GM19324 (cell line): Measurements from ENCODE around the gene SIGLEC1.

Source experiments
- ATAC-seq: cut with Tn5 transposase; IDR thresholded peaks from one replicate; pipeline ENCODE4 v1.9.1; 2021; ENCODE audit warnings: mild to moderate bottlenecking, moderate library complexity; ENCODE audit not compliant: unreplicated experiment, low FRiP score

SIGLEC1 gene

GRCh38 chr20:3744806-3745685 is 32.6 kb upstream of the SIGLEC1 start:
- no peak for ATAC-seq

- no peak for ATAC-seq
Observed at GRCh38 chr20:3744037-3744436, 31.6 kb upstream of the SIGLEC1 start.

DNA sequence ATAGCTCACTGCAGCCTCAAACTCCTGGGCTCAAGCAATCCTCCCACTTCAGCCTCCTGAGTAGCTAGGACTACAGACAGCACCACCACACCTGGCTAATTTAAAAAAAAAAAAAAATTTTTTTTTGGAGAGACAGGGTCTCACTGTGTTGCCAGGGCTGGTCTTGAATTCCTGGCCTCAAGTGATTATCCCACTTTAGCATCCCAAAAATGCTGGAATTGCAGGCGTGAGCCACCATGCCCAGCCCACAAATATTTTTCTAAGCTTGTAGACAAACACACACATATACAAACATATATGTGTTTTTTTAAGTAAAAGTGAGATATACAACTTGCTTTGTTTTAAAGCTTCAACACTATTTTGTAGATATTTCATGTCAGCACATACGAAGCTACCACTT is 30.9 kb upstream of the SIGLEC1 start:
- no peak for ATAC-seq

- no peak for ATAC-seq
Observed at GRCh38 chr20:3741836-3742458, 29.5 kb upstream of the SIGLEC1 start.

DNA sequence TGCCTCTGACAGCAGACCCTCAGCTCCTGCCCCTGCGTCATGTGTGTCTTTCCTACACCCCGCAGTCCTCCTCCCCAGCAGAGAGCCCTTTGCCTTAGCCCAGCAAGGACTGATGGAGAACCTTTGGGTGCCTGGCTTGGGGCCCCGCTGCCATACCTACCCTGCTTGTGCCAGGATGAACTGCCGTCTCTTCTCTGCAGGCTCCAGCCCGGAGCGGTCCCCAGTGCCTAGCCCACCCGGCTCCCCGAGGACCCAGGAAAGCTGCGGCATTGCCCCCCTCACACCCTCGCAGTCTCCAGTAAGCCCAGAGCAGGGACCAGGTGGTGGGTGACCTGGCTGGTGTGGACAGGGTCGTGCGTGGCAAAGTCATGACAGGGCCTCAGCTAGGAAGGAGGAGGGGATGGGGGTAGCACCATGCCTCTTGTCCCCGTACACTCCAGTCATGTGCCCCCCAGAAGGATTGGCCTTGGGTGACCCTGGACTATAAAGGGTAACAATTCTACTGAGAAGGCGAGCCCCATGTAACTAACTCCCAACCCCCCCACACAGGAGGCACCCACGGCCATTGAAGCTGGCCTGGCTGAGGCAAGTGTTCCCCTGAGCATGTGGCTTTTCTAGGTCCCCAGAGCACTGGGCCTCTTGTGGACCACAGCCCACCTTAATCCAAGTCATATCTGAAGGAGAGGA is 28.4 kb upstream of the SIGLEC1 start:
- ATAC-seq, result no peak

DNA sequence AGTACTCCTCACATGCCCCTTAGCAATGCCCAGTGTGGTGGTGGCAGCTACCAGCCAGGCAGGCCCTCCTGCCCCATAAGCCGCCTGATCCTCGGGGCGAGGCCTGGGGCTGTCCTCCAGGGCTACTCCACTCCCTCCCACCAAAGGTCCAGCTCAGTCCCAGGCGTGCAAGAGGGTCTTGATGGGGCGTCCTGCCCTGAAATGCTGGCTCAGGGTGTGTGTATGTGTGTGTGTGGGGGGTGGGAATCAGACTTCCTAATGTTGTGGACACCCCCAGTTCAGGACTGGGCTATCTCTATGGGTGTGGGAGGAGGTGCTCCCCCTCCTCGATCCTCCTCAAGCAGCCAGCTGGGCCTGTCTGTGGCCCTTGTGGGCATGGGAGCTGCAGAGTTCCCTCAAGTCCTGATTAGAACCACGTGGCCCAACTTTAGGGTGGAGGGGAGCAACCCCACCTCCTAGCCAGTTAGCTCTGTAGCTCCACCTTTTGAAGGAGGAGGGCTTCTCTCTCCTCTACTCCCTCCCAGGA is 27.6 kb upstream of the SIGLEC1 start:
- ATAC-seq, result no peak

DNA sequence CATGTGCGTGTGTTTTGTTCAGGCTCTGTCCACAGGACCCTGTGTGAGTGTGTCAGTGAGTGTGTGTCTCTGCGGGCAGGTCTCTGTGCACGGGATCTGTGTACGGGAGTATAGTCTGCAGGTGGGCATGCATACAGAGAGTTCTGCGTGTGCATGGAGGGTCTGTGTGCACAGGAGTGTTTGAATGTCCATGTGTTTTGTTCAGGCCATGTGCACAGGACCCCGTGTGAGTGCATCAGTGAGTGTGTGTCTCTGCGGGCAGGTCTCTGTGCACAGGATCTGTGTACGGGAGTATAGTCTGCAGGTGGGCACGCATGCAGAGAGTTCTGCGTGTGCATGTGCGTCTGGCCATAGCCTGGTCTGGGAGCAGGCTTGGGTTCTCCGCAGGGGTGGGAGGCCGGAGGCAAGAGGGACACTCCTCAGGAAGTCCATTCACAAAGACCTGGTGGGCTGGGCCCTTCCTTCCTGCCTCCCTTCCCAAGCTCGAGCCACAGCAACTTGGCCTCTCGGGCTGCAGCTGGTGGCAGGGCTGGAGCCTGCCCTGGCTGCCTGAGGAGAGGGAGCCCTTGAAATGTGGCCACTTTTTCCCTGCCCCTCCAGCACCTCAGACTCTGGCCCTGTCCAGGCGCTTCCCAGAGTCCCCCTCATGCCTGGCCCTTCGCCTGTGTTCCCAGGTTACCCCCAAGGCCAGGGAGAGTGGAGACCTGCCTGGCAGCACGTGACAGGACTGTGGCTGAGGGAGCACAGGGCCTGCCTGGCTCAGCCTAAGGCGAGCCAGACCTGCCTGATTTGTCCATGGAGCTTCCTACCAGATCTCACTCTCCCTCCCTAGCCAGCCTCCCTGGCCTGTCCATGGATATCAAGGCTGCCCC is 26.9 kb upstream of the SIGLEC1 start:
- ATAC-seq, result no peak

DNA sequence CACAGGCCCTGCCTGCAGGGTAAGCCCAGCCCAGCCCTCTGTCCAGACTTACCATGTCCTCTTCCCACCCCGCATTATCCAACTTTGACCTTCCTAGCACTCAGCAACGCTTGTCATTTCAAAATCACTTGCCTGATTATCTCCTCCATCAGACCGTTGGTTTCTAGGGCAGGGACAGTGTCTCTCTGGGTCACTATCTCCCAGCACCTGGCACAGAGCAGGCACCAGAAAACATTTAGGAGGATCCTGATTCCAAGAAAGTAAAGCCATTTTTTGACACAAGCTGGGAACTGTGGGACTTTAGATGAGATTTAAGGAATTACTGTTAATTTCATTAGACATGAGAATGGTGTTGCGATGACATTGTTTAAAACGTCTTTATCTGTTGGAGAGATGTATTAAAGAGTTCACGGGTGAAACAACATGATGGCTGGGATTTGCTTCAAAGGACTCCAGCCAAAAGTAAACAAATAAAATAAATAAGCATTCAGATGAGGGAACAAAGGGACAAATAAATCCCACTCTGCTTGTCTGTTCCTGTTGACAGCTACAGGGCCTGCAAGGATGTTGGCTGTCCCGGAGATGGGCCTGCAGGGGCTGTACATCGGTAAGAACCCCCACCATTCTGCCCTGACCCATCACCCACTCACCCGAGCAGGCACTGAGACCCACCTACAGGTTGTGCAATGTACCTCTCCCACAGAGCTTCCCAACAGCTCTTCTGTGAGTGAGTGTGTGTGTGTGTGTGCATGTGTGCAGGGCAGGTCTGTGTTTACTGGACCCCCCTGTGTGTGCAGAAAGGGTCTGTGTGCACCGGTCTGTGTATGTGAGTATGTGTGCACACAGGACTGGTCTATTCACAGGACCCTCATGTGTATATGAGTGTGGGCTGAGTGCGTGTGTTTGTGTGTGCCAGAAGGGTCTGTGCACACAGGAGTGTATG is 26.0 kb upstream of the SIGLEC1 start:
- ATAC-seq, result no peak

GRCh38 chr20:3735768-3736167 is 23.4 kb upstream of the SIGLEC1 start:
- no peak for ATAC-seq

DNA sequence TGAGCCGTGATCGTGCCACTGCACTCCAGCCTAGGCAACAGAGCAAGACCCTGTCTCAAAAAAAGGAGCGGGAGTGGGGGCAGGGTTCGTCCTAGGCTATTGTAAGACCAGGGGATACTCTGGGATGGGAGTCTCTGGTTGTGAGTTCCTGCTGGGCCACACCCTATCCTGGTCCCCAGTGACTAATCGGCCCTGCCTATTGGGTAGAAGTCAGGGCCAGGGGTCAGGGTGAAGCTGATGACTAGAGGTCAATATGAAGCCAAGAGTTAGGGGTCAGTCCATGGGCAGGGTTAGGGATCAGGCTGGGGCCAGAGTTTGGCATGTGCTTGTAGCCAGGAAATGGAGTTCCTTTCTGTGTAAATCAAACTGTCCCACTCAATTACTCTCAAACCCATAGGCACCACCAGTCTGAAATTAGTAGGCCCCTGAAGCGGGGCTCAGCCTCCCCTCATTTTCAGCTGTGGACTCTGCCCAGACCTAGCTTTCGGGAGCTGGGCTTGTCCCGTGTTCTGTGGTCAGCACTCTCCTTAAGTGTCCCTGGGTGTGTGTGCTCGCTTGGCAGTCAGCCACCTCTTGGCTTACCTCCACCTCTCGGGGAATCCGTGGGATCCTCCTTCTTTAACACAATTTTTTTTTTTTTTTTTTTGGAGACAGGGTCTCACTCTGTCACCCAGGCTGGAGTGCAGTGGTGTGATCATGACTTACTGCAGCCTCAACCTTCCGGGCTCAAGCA is 21.9 kb upstream of the SIGLEC1 start:
- ATAC-seq, result no peak

DNA sequence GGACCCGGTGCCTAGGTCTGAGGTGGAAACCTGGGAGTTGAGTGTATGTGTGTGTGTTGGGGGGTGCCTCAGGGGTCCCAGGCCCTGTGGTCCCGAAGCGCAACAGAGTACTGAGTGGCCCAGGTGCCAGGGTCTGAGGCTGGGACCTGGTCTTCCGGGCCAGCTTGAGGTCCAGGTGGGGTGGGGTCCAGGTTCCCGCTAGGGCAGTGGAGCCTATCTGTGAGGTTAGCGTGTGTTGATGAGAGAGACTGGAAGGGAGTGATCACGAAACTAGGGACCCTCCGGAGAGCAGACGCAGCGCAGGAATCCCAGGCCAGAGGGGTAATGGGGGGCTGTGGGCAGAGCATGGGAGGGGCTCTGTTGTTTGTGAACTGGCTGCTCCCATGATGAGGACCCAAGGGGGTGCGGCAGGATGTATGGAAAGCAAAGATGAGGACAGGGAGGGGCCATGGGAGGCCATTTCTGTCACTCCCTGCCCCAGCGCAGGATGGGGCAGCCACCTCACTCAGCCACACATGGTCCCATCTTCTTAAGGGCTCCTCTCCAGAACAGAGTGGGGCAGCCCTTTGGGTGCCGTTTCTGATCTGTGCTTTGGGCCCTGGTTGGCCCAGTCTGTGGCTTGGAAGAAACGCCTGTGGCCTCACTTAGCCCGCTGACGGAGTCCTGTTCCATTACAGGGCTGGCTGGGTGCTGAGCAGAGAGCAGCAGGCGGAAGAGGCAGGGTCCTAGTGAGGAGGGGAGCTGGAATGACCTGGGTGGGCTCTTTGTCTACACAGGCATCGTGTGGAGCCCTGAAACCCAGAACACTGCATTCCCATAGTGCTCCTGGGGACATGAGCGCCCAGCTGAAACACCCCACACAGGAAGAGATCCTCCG is 21.0 kb upstream of the SIGLEC1 start:
- no peak for ATAC-seq

DNA sequence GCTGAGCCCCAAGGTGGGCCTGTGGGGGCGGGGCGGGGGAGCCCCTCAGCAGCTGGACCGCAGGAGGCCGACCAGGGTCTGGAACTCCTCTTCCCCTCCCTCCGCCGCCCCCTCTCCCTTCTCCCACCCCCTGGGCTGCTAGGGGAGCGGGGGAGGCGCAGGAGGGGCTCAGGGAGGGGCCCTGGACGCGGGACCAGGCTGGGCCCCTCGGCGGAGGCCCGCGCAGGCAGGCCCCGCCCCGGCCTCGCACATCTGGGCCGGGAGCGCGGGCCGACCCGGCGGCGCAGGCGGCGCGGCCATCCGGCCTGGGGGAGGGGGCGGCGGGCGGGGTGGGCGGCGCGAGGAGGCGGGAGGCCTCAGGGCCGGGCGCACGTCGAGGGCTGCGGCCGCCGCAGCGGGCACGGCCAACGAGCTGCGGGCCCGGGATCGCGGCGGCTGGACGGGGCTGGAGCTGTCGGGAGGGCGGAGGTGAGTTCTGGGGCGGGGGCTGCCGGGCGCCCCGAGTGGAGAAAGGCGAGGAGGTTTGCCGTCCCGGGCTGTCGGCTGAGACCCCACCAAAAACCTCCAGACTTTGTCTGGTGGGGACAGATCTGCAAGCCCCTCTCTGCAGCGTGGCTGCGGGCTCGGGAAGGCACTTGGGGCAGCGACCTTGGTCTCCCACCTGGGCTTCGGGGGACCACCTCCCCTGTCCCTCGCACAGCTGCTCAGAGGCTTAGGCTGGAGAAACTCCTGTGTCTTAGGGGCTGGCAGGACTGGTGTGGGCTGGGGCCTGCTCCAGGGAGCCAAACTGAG is 20.1 kb upstream of the SIGLEC1 start, which contains the start of gene HSPA12B:
Gene HSPA12B, plus strand, starts transcription at position 359 of the 792 bp plus-strand sequence. CDS start 5,990 bp downstream, outside the sequence.
- ATAC-seq, result no peak

DNA sequence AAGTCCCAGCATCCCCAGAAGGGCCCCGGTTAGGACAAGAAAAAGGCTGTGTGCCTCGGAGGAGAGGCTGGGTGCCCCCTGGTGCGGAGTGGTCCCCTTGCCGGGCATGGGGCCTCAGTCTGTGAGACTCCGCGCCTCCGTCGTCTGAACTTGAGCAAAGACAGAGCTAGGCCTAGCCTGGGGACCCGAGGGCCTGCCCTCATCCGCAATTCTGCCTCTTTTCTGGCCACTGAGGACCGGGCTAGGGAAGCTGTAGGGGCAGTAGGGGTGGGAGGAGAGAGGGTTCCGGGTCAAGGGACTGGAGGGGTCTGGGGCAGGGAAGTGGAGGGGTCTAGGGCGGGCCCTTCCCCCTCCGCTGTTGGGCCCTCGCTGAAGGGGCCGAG is 19.5 kb upstream of the SIGLEC1 start:
- no peak for ATAC-seq

- no peak for ATAC-seq
Observed at GRCh38 chr20:3730803-3731672, 18.6 kb upstream of the SIGLEC1 start.

- no peak for ATAC-seq
Observed at GRCh38 chr20:3729811-3730540, 17.6 kb upstream of the SIGLEC1 start.
